C4-2B (cell line): Measurements from ENCODE around the gene SIL1.

Source experiments
- H3K27ac ChIP-seq: fragments of 450-650 bp; 2 replicates; pipeline ENCODE4 v1.5.1; 2017
- ZFX ChIP-seq: fragments of 450-650 bp; IDR thresholded peaks from 2 replicates; pipeline ENCODE4 v1.6.1; 2017
- TF ChIP-seq, protein P1 (sequence below): fragments of 450-650 bp; conservative IDR thresholded peaks from 2 replicates; pipeline ENCODE4 v1.5.1; 2017; ENCODE audit warnings: mild to moderate bottlenecking

The SIL1 gene

DNA sequence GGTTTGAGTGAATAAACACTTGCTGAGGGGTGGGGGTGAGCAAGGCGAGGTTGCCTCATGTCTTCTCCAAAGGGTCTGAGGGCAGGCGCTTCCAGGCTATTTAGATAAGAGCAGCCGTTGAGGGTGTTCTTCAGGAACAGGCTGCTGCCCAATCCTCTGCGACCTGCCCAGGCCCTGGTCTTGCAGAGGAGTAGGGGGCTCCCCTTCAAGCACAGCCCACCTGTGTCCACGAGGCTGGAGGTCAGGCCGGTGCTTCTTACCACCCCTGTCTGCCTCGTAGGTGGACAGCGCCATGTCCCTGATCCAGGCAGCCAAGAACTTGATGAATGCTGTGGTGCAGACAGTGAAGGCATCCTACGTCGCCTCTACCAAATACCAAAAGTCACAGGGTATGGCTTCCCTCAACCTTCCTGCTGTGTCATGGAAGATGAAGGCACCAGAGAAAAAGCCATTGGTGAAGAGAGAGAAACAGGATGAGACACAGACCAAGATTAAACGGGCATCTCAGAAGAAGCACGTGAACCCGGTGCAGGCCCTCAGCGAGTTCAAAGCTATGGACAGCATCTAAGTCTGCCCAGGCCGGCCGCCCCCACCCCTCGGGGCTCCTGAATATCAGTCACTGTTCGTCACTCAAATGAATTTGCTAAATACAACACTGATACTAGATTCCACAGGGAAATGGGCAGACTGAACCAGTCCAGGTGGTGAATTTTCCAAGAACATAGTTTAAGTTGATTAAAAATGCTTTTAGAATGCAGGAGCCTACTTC lies 264.5 kb downstream of the SIL1 start:
- TF ChIP-seq, protein P1, sequence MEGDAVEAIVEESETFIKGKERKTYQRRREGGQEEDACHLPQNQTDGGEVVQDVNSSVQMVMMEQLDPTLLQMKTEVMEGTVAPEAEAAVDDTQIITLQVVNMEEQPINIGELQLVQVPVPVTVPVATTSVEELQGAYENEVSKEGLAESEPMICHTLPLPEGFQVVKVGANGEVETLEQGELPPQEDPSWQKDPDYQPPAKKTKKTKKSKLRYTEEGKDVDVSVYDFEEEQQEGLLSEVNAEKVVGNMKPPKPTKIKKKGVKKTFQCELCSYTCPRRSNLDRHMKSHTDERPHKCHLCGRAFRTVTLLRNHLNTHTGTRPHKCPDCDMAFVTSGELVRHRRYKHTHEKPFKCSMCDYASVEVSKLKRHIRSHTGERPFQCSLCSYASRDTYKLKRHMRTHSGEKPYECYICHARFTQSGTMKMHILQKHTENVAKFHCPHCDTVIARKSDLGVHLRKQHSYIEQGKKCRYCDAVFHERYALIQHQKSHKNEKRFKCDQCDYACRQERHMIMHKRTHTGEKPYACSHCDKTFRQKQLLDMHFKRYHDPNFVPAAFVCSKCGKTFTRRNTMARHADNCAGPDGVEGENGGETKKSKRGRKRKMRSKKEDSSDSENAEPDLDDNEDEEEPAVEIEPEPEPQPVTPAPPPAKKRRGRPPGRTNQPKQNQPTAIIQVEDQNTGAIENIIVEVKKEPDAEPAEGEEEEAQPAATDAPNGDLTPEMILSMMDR = no peak
- no peak for TF ChIP-seq ZFX
- no peak overlapping the region for H3K27ac ChIP-seq

DNA sequence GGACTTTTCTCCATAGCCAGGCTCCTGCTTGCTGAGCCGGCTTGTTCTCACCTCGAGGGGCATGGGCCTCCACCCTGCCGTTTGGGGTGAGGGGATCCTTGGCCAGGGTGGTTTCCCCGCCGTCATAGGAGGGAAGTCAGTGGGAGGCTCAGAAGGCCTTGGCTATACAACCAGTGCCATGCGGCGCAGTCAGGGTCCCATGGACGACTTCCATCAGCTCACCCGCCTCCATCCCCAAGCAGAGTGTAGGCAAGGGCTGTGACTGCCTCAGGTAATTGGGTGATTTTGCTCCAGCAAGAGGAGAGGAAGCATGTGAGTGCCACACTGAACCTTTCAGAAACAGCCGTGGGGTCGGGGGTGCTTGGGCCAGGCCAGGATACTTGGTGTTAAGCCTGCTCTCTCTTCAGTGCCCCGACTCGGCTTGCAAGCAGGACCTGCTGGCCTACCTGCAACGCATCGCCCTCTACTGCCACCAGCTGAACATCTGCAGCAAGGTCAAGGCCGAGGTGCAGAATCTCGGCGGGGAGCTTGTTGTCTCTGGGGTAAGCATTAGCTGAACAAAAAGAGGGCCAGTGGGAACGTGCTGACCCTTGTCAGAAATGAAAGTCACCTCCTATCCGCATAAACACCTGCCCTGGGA lies 265.9 kb downstream of the SIL1 start:
- H3K27ac ChIP-seq = no peak overlapping the region
- TF ChIP-seq, protein P1 = no peak
- TF ChIP-seq ZFX = no peak

DNA sequence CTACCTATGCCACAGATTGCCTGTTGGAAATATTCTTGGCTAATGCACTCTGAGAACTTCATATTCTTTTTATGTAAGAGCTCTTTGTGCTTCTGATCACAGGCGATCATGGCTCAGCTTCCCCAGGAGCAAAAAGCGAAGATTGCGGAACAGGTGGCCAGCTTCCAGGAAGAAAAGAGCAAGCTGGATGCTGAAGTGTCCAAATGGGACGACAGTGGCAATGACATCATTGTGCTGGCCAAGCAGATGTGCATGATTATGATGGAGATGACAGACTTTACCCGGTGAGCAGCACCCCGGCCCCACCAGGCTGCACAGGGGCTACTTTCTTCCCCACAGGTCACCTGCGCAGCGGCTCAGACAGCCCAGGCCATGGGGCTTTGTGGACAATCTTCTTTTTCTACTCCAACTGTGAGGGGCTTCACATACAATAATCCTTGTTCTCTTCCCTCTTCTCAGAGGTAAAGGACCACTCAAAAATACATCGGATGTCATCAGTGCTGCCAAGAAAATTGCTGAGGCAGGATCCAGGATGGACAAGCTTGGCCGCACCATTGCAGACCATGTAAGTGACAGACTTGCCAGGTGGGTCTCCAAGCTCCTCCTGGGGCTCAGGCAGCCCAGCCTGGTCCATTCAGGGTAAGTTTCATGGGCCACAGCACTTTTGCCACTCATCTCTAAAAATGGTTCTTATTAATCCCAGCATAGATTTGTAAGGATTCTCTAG lies 267.6 kb downstream of the SIL1 start:
- TF ChIP-seq ZFX = no peak
- TF ChIP-seq, protein P1 = no peak
- H3K27ac ChIP-seq = no peak overlapping the region

DNA sequence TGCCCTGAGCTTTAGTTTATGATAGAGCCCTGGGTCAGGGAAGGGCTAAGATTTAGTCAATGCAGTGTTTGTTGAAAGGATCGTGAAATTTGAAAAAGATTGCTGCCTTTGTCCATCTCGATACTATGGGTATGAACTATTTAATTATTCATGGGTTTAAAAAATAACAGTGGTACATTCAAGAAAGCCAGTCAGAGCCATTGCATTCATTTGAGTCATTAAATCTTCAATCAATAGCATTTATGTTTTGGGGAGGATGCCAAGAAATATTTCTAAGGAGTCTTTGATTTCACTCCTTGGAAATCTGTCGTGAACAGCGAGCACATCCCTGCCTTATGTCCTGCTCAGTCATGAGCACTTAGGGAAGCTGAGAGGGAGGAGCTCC lies 268.6 kb downstream of the SIL1 start:
- H3K27ac ChIP-seq = no peak overlapping the region
- no peak for TF ChIP-seq ZFX
- TF ChIP-seq, protein P1 = no peak

DNA sequence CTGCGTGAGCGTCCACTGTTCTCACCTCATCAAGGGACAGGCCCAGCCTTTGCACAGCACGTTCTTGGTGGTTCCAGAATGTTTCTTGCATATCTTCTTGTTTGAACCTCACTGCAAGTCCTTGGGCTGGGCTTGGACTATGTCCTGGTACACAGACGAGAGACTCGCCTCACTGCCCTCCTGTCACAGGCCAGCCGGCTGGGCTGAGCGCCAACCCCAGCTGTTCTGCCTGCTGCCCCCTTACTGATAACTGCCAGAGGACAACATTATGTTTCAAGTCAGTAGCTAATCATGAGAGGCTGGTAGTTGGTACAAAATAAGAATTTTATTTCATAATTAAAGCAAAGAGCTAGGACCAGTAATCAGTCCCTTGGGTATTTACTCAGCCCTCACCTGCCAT lies 270.2 kb downstream of the SIL1 start:
- no peak for TF ChIP-seq ZFX
- TF ChIP-seq, protein P1 = no peak
- no peak overlapping the region for H3K27ac ChIP-seq

DNA sequence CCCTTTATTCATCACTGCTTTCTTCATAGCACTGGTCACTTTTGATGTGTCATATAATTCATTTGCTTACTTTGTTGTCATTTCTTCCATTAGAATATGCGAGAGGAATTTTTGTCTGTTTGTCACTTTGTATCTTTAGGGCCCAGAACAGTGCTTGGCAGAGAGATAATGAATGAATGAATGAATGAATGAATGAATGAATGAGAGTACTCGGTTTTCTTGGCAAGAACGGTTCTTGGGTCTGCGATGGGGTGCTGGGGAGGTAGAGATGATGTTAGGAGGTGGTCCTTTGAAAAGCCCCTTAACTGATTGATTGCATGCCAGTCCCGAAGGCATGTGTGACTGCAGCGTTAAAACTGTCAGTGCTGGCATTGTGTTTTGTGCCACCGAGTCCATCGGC lies 270.6 kb downstream of the SIL1 start:
- no peak for TF ChIP-seq ZFX
- H3K27ac ChIP-seq = no peak overlapping the region

DNA sequence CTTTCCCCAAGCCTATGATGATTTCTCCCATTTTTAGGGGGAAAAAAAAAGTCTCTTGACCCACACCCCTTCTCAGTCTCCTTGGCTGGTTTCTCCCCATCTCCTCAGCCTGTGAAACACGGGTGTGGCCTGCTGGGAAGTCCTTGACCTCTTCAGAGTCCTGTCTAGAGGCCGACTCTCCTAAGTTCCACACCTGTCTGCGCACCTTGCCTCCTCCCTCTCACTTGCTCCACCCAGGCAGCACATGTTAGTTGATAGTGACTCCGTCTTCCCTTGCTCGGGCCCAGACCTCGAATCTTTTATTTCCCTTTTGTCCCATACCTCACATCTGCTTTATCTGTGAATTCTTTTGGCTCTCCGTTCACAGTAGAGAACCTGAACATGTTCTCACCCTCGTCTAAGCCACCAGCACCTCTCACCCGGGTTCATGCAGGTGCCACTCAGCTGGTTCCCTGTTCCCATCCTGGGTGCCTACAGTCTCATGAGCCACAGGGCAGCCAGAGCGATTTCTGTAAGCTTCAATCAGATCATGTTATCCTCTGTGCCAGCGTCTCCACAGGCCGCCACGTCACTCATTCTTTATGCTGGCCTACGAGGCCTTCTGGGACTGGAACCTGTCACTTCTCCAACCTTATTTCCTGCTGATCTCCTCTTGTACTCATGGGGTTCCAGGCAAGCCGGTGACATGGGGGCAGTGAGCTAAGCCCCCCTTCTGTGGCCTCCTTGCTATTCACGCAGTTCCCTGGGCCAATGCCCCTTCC lies 271.3 kb downstream of the SIL1 start:
- TF ChIP-seq, protein P1 = no peak
- TF ChIP-seq ZFX = no peak

More for the DNA sequence above, 271.3 kb downstream of the SIL1 start:
- no peak overlapping the region for H3K27ac ChIP-seq
